ENCODE data around the gene RUNDC3A. TPM values are rescaled to one million over a fixed set of nuclear protein-coding genes. Genes with fewer than 3 reads are reported as not detected.

RUNDC3A gene
- total RNA-seq, 1 donor, result under 0.01 TPM

- no peak overlapping the region for H3K4me3 ChIP-seq (ENCODE audit: low read depth, low read length)
- no peak for DNase-seq (ENCODE audit: low read depth)
- TF ChIP-seq, protein P1, sequence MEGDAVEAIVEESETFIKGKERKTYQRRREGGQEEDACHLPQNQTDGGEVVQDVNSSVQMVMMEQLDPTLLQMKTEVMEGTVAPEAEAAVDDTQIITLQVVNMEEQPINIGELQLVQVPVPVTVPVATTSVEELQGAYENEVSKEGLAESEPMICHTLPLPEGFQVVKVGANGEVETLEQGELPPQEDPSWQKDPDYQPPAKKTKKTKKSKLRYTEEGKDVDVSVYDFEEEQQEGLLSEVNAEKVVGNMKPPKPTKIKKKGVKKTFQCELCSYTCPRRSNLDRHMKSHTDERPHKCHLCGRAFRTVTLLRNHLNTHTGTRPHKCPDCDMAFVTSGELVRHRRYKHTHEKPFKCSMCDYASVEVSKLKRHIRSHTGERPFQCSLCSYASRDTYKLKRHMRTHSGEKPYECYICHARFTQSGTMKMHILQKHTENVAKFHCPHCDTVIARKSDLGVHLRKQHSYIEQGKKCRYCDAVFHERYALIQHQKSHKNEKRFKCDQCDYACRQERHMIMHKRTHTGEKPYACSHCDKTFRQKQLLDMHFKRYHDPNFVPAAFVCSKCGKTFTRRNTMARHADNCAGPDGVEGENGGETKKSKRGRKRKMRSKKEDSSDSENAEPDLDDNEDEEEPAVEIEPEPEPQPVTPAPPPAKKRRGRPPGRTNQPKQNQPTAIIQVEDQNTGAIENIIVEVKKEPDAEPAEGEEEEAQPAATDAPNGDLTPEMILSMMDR (IDR thresholded peaks at IDR 0.05; ENCODE audit: insufficient read depth, low read depth, low read length), result no peak
These were observed 9.9 kb downstream of the RUNDC3A start for GRCh38 chr17:44318077-44318892.

DNA sequence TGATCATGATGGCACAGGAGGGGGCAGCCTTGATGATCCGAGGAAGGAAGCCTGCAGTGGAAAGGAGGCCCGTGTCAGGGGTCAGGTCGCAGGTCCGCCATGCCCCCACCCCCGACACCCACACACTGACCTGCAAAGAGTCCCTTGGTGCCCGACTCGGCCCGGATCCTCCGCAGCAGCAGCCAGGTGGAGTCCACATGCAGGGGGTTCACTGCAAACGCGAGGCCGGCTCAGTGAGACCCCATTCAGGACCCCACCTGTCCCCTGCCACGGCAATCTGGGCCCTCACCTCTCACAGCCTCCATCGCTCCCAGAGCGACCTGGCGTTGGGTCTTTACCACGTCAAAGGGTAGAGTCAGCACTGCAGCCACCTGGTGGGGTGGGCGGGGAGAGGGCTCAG lies 11.7 kb downstream of the RUNDC3A start:
- H3K4me3 ChIP-seq (ENCODE audit: low read depth, low read length), result no peak overlapping the region
- DNase-seq (ENCODE audit: low read depth), result no peak
- TF ChIP-seq, protein P1 (IDR thresholded peaks at IDR 0.05; ENCODE audit: insufficient read depth, low read depth, low read length), result no peak

DNA sequence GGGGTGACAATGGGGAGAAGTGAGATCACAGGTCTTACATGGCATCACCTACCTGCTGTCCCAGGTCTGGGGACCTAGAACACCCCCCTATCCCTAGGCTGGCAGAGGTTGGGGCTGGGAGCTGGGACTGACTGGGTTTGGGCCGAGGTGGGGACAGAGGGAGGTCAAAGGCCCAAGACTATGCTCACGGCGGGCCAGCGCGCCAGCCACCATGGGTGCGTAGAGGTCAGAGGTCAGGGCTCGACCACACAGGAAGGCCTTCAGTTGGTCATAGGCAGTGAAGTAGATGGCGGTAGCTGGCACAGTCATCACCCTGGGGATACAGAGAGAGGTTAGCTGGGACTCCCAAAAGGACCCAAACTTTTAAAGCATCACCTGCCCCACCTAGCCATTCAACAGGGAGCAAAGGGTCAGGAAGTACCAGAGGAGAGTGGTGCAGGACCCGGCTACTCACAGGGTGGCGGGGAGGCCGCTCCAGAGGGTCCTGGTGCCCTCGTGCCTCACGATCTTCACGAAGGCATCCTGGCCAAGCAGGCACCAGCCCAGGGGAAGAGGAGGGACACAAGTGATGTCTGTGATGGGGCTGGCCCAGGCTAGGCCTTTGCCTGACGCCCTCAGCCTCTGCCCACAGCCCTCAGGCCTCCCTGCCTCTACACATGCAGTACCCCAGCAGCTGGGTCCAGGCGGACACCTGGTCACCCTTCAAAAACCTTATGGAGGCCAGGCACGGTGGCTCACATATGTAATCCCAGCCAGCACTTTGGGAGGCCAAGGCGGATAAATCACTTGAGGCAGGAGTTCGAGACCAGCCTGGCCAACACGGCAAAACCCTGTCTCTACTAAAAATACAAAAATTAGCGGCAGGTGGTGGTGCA lies 13.1 kb downstream of the RUNDC3A start:
- H3K4me3 ChIP-seq (ENCODE audit: low read depth, low read length), result no peak overlapping the region
- DNase-seq (ENCODE audit: low read depth), result no peak
- TF ChIP-seq, protein P1 (IDR thresholded peaks at IDR 0.05; ENCODE audit: insufficient read depth, low read depth, low read length), result no peak

- TF ChIP-seq, protein P1 (IDR thresholded peaks at IDR 0.05; ENCODE audit: insufficient read depth, low read depth, low read length), result no peak
- no peak for DNase-seq (ENCODE audit: low read depth)
- H3K4me3 ChIP-seq (ENCODE audit: low read depth, low read length), result no peak overlapping the region
These were observed 14.0 kb downstream of the RUNDC3A start for GRCh38 chr17:44322236-44322895.

DNA sequence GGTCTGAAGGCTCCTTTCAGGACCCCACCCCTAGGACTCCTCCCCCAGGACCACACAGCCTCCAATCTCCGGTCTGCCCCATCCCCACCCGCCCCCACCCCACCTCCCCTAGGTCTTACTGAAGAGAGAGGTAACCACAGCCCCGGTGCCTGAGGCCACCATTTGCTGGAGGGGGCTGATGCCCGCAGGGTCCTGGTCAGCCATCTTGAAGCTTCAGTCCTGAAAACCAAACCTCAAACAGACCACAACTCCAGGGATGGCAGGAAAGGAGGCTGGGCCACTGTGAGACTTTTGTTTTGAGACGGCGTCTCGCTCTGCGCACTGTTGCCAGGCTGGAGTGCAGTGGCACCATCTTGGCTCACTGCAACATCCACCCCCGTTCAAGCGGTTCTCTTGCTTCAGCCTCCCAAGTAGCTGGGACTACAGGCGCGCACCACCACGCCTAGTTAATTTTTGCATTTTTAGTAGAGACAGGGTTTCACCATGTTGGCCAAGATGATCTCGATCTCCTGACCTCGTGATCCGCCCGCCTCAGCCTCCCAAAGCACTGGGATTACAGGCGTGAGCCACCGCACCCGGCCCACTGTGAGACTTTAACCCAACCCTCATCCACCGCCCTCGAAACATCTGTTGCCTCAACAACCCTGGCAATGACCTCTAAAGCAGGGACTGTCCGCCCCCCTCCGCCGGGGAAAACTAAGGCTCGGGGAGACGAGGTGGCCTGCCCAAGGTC lies 15.1 kb downstream of the RUNDC3A start:
- TF ChIP-seq, protein P1 (IDR thresholded peaks at IDR 0.05; ENCODE audit: insufficient read depth, low read depth, low read length), result no peak
- DNase-seq (ENCODE audit: low read depth), result no peak

DNA sequence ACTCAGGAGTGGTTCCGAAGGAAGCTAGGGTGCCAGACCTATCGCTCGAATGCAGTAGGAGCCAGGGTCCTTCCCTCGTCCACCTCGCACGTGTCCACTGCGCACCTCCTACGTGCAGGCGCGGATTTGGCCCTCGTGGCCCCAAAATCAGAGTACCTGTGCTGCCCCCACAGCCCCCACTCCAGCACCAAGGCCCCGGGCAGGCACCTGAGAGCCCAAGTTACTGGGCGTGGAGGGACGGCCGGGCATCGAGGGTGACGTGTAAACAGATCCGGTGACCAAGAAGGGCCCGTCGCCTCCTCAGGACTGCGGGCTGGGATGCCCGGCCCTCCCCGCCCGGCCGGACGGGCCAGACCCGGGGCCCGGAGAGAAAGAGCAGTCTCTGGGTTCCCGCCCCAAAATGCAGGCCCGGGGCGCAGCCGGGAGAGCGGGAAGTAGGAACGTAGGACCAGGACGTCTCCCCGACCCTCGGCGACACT lies 15.7 kb downstream of the RUNDC3A start:
- DNase-seq (ENCODE audit: low read depth), result no peak
- peak overlapping the region; percentile 84 for H3K4me3 ChIP-seq (ENCODE audit: low read depth, low read length)
- TF ChIP-seq, protein P1 (IDR thresholded peaks at IDR 0.05; ENCODE audit: insufficient read depth, low read depth, low read length), result no peak

More for the DNA sequence above, 15.1 kb downstream of the RUNDC3A start:
- peak overlapping the region; percentile 84 for H3K4me3 ChIP-seq (ENCODE audit: low read depth, low read length)

Measured in fibroblast of villous mesenchyme (primary cell).